Heart left ventricle (tissue), 16 donors: ENCODE measurements around the gene OLFML2A. TPM values are rescaled to one million over a fixed set of nuclear protein-coding genes. Genes with fewer than 3 reads are reported as not detected.
"Not testable (repeated sequence)": the region's sequence is repeated elsewhere in the genome, so short reads cannot be mapped to it uniquely, and the experiment has no call there.

ENCODE experiments used
- ATAC-seq, 4 donors: fragments of 200-7000 bp; cut with Tn5 transposase; one replicate each; pipeline ENCODE4 v1.9.1; 2020 to 2022; ENCODE audit warnings: moderate library complexity in 4 of 4, mild to moderate bottlenecking in 3 of 4, moderate number of reproducible peaks in 1 of 4
- DNase-seq, 5 donors: peaks; one replicate each; pipeline ENCODE4 v3.0.0-alpha.2; 2020
- H3K27ac ChIP-seq, 12 donors: fragments of 200-600 bp; sonication (generic) in 4 of 12; one replicate each; pipeline versions ENCODE4 v1.5.0 to v1.8.0; 2016 to 2022; ENCODE audit warnings: mild to moderate bottlenecking in 2 of 12
- H3K27me3 ChIP-seq, 9 donors: fragments of 200-600 bp; sonication (generic) in 2 of 9; one replicate each; pipeline versions ENCODE4 v1.5.1 to v1.8.0; 2016 to 2022; ENCODE audit warnings: mild to moderate bottlenecking in 3 of 9
- H3K36me3 ChIP-seq, 9 donors: fragments of 200-600 bp; sonication (generic) in 2 of 9; one replicate each; pipeline versions ENCODE4 v1.5.0 to v1.8.0; 2018 to 2022; ENCODE audit warnings: mild to moderate bottlenecking in 2 of 9
- H3K4me1 ChIP-seq, 12 donors: fragments of 200-600 bp; sonication (generic) in 4 of 12; one replicate each; pipeline versions ENCODE4 v1.5.0 to v1.8.0; 2016 to 2022; ENCODE audit warnings: mild to moderate bottlenecking in 3 of 12
- H3K4me3 ChIP-seq, 12 donors: fragments of 200-600 bp; sonication (generic) in 4 of 12; one replicate each; pipeline versions ENCODE4 v1.5.0 to v1.8.0; 2017 to 2022; ENCODE audit warnings: mild to moderate bottlenecking in 9 of 12, moderate library complexity in 4 of 12
- H3K9me3 ChIP-seq, 12 donors: fragments of 200-600 bp; sonication (generic) in 4 of 12; one replicate each; pipeline versions ENCODE4 v1.5.0 to v1.8.0; 2016 to 2022; ENCODE audit warnings: mild to moderate bottlenecking in 1 of 12
- CTCF ChIP-seq, 12 donors: fragments of 200-600 bp; sonication (generic) in 4 of 12; IDR thresholded peaks; one replicate each; pipeline versions ENCODE4 v1.5.0 to v1.8.0; 2018 to 2022; ENCODE audit warnings: antibody characterized with exemption in 12 of 12, mild to moderate bottlenecking in 5 of 12
- POLR2A ChIP-seq, 2 donors: fragments of 450-650 bp; IDR thresholded peaks; one replicate each; pipeline ENCODE4 v1.6.1; 2017; ENCODE audit warnings: antibody characterized with exemption in 2 of 2, mild to moderate bottlenecking in 2 of 2, moderate library complexity in 2 of 2
- WGBS, 4 donors: extraction: QIAGEN DNeasy Blood & Tissue Kit in 2 of 4; methylation state at CpG; one replicate each; pipeline versions ENCODE4 v1.1.5 to v1.1.7; 2013 to 2018; 5-methylcytosine and 5-hydroxymethylcytosine counted together
- intact Hi-C, 10 donors: fragments of 100-400 bp; cut with DNase I; formaldehyde crosslinking; loops; one replicate each; pipeline versions ENCODE4 v1.11.1 to v1.14.2; 2022
- polyA plus RNA-seq, 2 donors: library from polyadenylated mRNA; stranded (reverse); fragments of 200-250 nt; gene quantifications; one replicate each; pipeline ENCODE4 v1.2.3, GENCODE V29; 2013
- total RNA-seq, 9 donors: library from RNA; depleted of rRNA in 2 of 9; stranded (reverse); fragments of >200 nt in 2 of 9; fragmentation: NEBNext Ultra II Directional in 3 of 9; extraction: Animal tissue kit (Norgen Biotek cat#: 25700) in 3 of 9; gene quantifications; one replicate each; pipeline versions ENCODE4 v1.1.0 to v1.2.4, GENCODE V29; 2016 to 2023
- donor health status: ischemic (EF 13 %, LVEDD 7.1; RV severe dilation, severe dysfunction).
- donor health status: healthy with polysubstance abuse.
- donor health status: DM: no; HTN: yes; CAD: no.
- donor health status: DM: no; HTN: no; CAD: no.
- donor health status: ischemic (EF 25% LVEDD 6.9; RV normal size, moderate dysfunction).
- donor health status: ischemic (EF 25% LVEDD 5.7; RV mildly dilated, moderate dysfunction).
- donor health status: healthy.
- donor health status: DM: yes; HTN: yes; CAD: no.
- donor health status: ischemic (EF 35%, LVEDD 5.7; RV mildly dilated, moderate dysfunction).
- donor health status: nonischemic (EF 11% LVEDD 7.7; RV severe dilation, severe dysfunction).
- donor health status: DM: yes; HTN: yes; CAD: no.
- donor health status: PGD.
- donor health status: ischemic (EF 29% LVEDD 5.4; RV normal size, mild dysfunction).
- donor health status: nonischemic (EF 23%, LVEDD 6.1; RV moderate dilation, normal function).

The OLFML2A gene
- total and polyA plus RNA-seq, 11 donors = 8.5 to 71.1 (median 34.1) TPM

- no peak for DNase-seq
- no peak for ATAC-seq
- H3K27ac ChIP-seq = no peak overlapping the region
Observed at GRCh38 chr9:124843456-124844034, 66.6 kb downstream of the OLFML2A start.

GRCh38 chr9:124844291-124844690 is 67.4 kb downstream of the OLFML2A start:
- no peak overlapping the region for H3K4me3 ChIP-seq
- H3K4me1 ChIP-seq = peaks cover 0 to 14% (median 2%) of the 10 kb centered on the region in 12 donors
- H3K9me3 ChIP-seq = no peaks in the 10 kb centered on the region
- 60 to 67% (median 65%) methylated on average over 4 of the region's 4 CpGs for WGBS, 4 donors
- DNase-seq (no peak), ATAC-seq (no peak)
- TF ChIP-seq POLR2A (IDR thresholded peaks at IDR 0.05) (no peak), CTCF (IDR thresholded peaks at IDR 0.05) (no peak)
- no peak overlapping the region for H3K27ac ChIP-seq
- no peaks in the 10 kb centered on the region for H3K36me3 ChIP-seq
- intact Hi-C loops = loop anchor here in 1 of 10 donors (5.0 kb wide), 1 partner anchor 62 kb away; no protein-coding TSS in a partner anchor
- H3K27me3 ChIP-seq = no peaks in the 10 kb centered on the region

More at GRCh38 chr9:124843456-124844034, 66.6 kb downstream of the OLFML2A start:
- no peaks in the 10 kb centered on the region for H3K27me3 ChIP-seq
- H3K4me3 ChIP-seq = no peak overlapping the region
- 86 to 93% (median 88%) methylated on average over 10 to 11 of the region's 11 CpGs for WGBS, 4 donors
- TF ChIP-seq CTCF (IDR thresholded peaks at IDR 0.05) (no peak), POLR2A (IDR thresholded peaks at IDR 0.05) (no peak)
- intact Hi-C loops = loop anchor here in 1 of 10 donors (5.0 kb wide), 1 partner anchor 61 kb away; no protein-coding TSS in a partner anchor
- no peaks in the 10 kb centered on the region for H3K9me3 ChIP-seq
- no peaks in the 10 kb centered on the region for H3K36me3 ChIP-seq
- H3K4me1 ChIP-seq = peaks cover 0 to 14% (median 2%) of the 10 kb centered on the region in 12 donors

GRCh38 chr9:124846467-124846866 is 69.5 kb downstream of the OLFML2A start:
- intact Hi-C loops, ATAC-seq, H3K9me3 ChIP-seq, DNase-seq, H3K27me3 ChIP-seq, H3K36me3 ChIP-seq, H3K27ac ChIP-seq, H3K4me3 ChIP-seq: not testable (repeated sequence)
- peaks cover 0 to 19% (median 2%) of the 10 kb centered on the region in 12 donors for H3K4me1 ChIP-seq
- 94 to 95% (median 95%) methylated on average over 9 of the region's 9 CpGs for WGBS, 4 donors

- peaks cover 0 to 24% (median 6%) of the 10 kb centered on the region in 12 donors for H3K4me1 ChIP-seq
- no peaks in the 10 kb centered on the region for H3K27me3 ChIP-seq
- no peak for DNase-seq
- H3K27ac ChIP-seq = no peak overlapping the region
- no peak for ATAC-seq
- H3K36me3 ChIP-seq = no peaks in the 10 kb centered on the region
- WGBS, 4 donors = 86 to 96% (median 92%) methylated on average over 6 of the region's 6 CpGs
- no peak overlapping the region for H3K4me3 ChIP-seq
- TF ChIP-seq CTCF (IDR thresholded peaks at IDR 0.05) (no peak), POLR2A (IDR thresholded peaks at IDR 0.05) (no peak)
- intact Hi-C loops = no loop called here
- no peaks in the 10 kb centered on the region for H3K9me3 ChIP-seq
Observed at GRCh38 chr9:124846969-124847368, 70.0 kb downstream of the OLFML2A start.
